HG02938 (cell line): Measurements from ENCODE around the gene STAP1.
"Not testable (repeated sequence)": the region's sequence is repeated elsewhere in the genome, so short reads cannot be mapped to it uniquely, and the experiment has no call there.

ENCODE experiments used
- ATAC-seq: cut with Tn5 transposase; IDR thresholded peaks from one replicate; pipeline ENCODE4 v1.9.1; 2021; ENCODE audit warnings: mild to moderate bottlenecking, moderate library complexity; ENCODE audit not compliant: unreplicated experiment

STAP1 gene

GRCh38 chr4:67615119-67615518 lies 56.6 kb downstream of the STAP1 start:
- ATAC-seq: no peak

DNA sequence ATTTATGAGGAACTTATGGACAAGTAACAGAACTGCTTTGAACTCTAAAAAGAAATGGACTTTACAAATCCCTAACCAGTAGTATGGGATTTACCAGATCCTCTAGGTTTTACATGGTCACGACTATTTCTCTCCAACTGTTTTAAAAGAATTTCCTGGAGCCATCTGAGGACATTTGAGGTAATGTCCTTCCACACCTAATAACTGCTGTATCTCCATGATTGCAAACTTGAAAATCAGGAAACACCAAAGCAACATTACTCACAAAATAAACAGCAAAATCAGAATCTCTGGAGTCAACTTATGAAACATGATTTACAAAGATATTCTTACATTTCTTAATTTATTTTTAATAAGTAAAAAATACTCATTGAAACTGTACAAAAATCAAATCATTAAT lies 58.0 kb downstream of the STAP1 start:
- ATAC-seq: no peak

DNA sequence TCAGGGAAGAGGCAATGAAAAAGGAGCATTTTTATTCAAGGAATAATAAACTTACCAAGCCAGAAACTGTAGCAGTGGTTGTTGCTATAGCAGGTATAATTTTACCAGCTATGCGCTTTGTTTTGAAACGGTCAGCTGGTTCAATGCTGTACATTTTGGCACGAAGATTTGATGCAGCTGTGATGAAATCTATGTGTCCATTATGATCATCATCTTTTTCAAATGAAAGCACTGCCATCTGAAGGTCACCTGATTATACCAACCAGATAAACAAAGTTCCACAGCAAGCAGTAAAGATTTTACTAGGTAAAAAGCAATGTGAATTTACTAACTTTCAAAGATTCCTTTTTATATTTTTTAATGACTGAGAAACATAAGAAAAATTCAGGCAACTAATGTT lies 66.4 kb downstream of the STAP1 start:
- no peak for ATAC-seq

DNA sequence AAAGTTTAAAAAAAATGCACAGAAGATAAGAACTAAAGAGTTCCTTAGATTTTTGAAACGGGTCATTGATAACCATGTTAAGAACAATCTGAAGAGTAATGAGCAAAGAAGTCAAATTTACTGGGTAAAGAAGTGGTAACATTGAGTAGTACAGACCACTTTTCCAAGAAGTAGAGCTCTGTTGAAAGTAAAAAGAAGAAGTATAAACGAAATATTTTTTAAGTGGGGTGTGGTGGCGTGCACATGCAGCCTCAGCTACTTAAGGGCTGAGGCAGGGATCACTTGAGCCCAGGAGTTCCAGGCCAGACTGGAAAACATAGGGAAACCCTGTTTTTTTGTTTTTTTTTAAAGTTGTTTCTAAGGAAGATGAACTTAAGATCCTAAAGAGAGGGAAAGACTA lies 74.0 kb downstream of the STAP1 start:
- ATAC-seq: no peak

DNA sequence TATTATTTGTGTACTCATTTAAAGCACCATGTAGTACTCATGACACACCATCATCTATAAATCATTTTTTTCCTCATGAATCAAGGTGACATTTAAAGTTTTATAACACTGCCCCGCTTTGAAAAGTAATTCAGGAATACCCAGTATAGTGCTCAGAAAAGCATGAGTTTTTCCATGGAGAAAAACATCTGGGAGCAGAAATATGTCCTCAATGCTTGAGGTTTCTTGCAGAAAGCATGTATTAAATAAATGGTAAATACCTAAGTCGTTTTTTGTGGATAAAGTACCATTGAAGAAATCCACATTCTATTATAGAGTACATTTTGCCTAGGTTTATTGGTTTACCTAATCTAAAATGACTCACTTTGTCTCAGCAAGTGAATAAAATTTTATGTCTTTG lies 76.2 kb downstream of the STAP1 start:
- ATAC-seq: no peak

DNA sequence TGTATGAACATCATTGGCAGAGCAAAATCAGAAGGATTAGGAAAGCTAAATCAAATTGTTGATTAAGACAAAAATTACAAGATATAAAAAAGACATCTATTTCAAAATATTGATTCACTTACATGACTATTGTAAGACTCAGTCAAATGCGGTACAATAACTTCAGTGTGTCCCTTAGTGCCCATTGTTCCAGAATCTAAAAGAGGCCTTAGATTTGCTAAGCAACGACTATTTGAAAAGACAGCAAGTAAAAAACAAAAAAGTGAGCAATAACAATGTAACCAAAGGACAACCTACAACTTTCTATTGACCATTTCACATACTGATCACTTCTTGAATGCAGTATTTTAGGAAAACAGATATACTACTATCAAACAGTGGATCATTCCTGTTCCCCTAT lies 76.8 kb downstream of the STAP1 start:
- no peak for ATAC-seq

GRCh38 chr4:67636978-67637377 lies 78.5 kb downstream of the STAP1 start:
- ATAC-seq: not testable (repeated sequence)

DNA sequence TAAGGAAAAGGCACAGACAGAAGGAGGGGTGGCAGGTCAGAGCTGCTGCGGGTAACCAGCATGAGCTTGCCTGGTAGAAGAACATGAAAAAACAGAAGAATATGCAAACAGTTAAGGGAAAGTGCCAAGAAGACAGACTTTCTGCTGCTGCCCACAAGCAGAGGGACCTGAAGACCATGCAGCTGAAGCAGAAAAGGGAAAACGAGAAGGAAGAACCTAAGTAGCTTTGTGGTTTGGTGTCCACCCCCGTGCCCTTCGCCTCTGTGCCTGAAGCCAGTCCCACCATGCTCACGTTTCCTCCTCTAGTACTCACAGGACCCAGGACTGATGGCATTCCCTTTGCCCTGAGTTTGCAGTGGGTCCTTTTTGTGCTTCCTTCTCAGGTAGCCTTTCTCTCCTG lies 79.6 kb downstream of the STAP1 start:
- ATAC-seq: no peak

DNA sequence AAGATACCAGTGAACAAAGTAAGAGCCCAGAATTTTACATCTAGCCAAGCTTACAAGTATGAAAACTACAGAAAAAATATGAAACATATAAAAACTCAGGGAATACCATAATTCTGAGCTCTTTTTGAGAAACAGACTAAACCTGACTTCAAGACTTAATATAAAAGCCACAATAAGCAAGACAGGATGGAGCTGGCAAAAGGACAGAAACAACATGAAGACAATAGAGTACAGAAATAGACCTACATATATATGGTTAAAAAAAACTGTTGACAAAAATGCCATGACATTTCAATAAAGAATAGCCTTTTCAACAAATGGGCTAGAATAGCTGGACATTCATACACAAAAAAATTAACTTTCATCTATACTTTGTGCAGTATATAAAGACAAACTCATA lies 93.0 kb downstream of the STAP1 start:
- no peak for ATAC-seq
